HepG2 (cell line): ENCODE measurements around the gene IGF2BP1. TPM values are rescaled to one million over a fixed set of nuclear protein-coding genes. Genes with fewer than 3 reads are reported as not detected.

Experiments
- ATAC-seq: fragments of 200-7000 bp; cut with Tn5 transposase; 3 replicates; pipeline ENCODE4 v1.9.1; 2020; ENCODE audit warnings: mild to moderate bottlenecking, moderate library complexity
- BruUV-seq: library from RNA; stranded (reverse); fragments of 400-500 nt; replicated peaks from 2 replicates; lab custom pipeline; 2021; lab: Mats Ljungman, UMichigan
- CTCF ChIA-PET: fragments of 300-600 bp; formaldehyde crosslinking; extraction: SDS; loops from one replicate; lab custom pipeline; 2021; ENCODE audit warnings: low total read pairs, inconsistent platforms, low intra/inter-chr PET ratio; lab: Yijun Ruan, JAX
- POLR2A ChIA-PET: fragments of 350-600 bp; sonication (Branson Sonifier 250); formaldehyde crosslinking; loops from one replicate; lab custom pipeline; 2020; ENCODE audit warnings: antibody characterized with exemption, inconsistent platforms; lab: Yijun Ruan, JAX
- DNase-seq: peaks from one replicate; pipeline ENCODE4 v3.0.0-alpha.2; 2015; ENCODE audit warnings: low spot score
- FAIRE-seq: peaks from 3 replicates; lab custom pipeline; 2011; peaks lifted over from hg19 to GRCh38; lab: Jason Lieb, UNC
- H2AFZ ChIP-seq: one replicate; pipeline ENCODE4 v1.6.1; 2011; ENCODE audit warnings: low read length, inconsistent platforms
- H3K27ac ChIP-seq: fragments of 300-600 bp; 3 replicates; pipeline ENCODE4 v1.8.0; 2011; ENCODE audit warnings: mixed run types, mild to moderate bottlenecking, mixed read lengths, low read length, inconsistent platforms; ENCODE audit not compliant: insufficient read depth; ENCODE audit errors: extremely low read length
- H3K27me3 ChIP-seq, 2 experiments: fragments of 200-600 bp in 1 of 2; 2 replicates in 1 of 2; 3 replicates in 1 of 2; pipeline versions ENCODE4 v1.6.0 to v1.8.0; 2011; ENCODE audit warnings: low read length in 2 of 2, mild to moderate bottlenecking in 2 of 2, moderate library complexity in 2 of 2, inconsistent platforms in 1 of 2; ENCODE audit not compliant: insufficient read depth in 2 of 2, control insufficient read depth in 1 of 2
- H3K36me3 ChIP-seq, 2 experiments: fragments of 200-600 bp in 1 of 2; replicated peaks in 1 of 2; 2 replicates in 1 of 2; 3 replicates in 1 of 2; pipeline versions ENCODE4 v1.5.1 to v1.8.0; 2011; ENCODE audit warnings: low read length in 2 of 2, inconsistent platforms in 1 of 2; ENCODE audit not compliant: insufficient read depth in 2 of 2, control insufficient read depth in 1 of 2
- H3K4me1 ChIP-seq: 2 replicates; pipeline ENCODE4 v1.5.1; 2012; ENCODE audit warnings: low read length, inconsistent platforms; ENCODE audit not compliant: insufficient read depth
- H3K4me2 ChIP-seq: 2 replicates; pipeline ENCODE4 v1.6.0; 2011; ENCODE audit warnings: low read depth, low read length, inconsistent platforms
- H3K4me3 ChIP-seq, 3 experiments: fragments of 200-600 bp in 1 of 3; sonication (generic), shearing (Covaris generic) in 1 of 3; replicated peaks in 1 of 3; 2 replicates each; pipeline ENCODE4 v1.5.1; 2011 to 2016; ENCODE audit warnings: low read length in 3 of 3, inconsistent platforms in 2 of 3, low read depth in 2 of 3, mild to moderate bottlenecking in 2 of 3, control low read depth in 1 of 3, mixed read lengths in 1 of 3; ENCODE audit not compliant: insufficient read depth in 1 of 3
- H3K79me2 ChIP-seq: one replicate; pipeline ENCODE4 v1.6.1; 2011; ENCODE audit warnings: low read length, inconsistent platforms; ENCODE audit not compliant: insufficient read depth
- H3K9ac ChIP-seq: 2 replicates; pipeline ENCODE4 v1.6.0; 2011; ENCODE audit warnings: mild to moderate bottlenecking, low read depth, low read length, inconsistent platforms; ENCODE audit not compliant: insufficient read depth
- H3K9me3 ChIP-seq: 2 replicates; pipeline ENCODE4 v1.5.1; 2012; ENCODE audit warnings: mild to moderate bottlenecking, low read length
- H4K20me1 ChIP-seq: 2 replicates; pipeline ENCODE4 v1.6.0; 2011; ENCODE audit warnings: inconsistent platforms, mild to moderate bottlenecking, low read length, moderate library complexity; ENCODE audit not compliant: insufficient read depth
- CBX5 ChIP-seq: sonication (generic); formaldehyde crosslinking; IDR thresholded peaks from 2 replicates; pipeline ENCODE4 v1.4.0; 2020; ENCODE audit warnings: missing genetic modification reagents, borderline replicate concordance
- FOXM1 ChIP-seq: sonication (generic); formaldehyde crosslinking; IDR thresholded peaks from 2 replicates; pipeline ENCODE4 v1.5.0; 2020; ENCODE audit warnings: missing genetic modification reagents
- IRF2 ChIP-seq: IDR thresholded peaks from 2 replicates; pipeline ENCODE4 v1.6.1; 2018; ENCODE audit warnings: missing genetic modification reagents, missing compliant biosample characterization
- KLF12 ChIP-seq: sonication (generic); formaldehyde crosslinking; IDR thresholded peaks from 2 replicates; pipeline ENCODE4 v1.4.0; 2020; ENCODE audit warnings: missing genetic modification reagents, borderline replicate concordance
- MED8 ChIP-seq: sonication (generic); formaldehyde crosslinking; IDR thresholded peaks from 2 replicates; pipeline ENCODE4 v1.8.1; 2023; ENCODE audit warnings: mild to moderate bottlenecking, missing genetic modification reagents; ENCODE audit not compliant: insufficient replicate concordance
- NR2C2 ChIP-seq: sonication (generic); formaldehyde crosslinking; IDR thresholded peaks from 2 replicates; pipeline ENCODE4 v1.4.0; 2020; ENCODE audit warnings: missing genetic modification reagents, mild to moderate bottlenecking, moderate library complexity, borderline replicate concordance
- SALL2 ChIP-seq: sonication (generic); formaldehyde crosslinking; IDR thresholded peaks from 2 replicates; pipeline ENCODE4 v1.8.1; 2023; ENCODE audit warnings: mild to moderate bottlenecking, missing genetic modification reagents, inconsistent platforms
- ZBTB2 ChIP-seq: sonication (generic); formaldehyde crosslinking; IDR thresholded peaks from 2 replicates; pipeline ENCODE4 v1.8.0; 2022; ENCODE audit warnings: low read depth, missing genetic modification reagents
- ZC3H4 ChIP-seq: sonication (generic); formaldehyde crosslinking; IDR thresholded peaks from 2 replicates; pipeline ENCODE4 v1.4.0; 2020; ENCODE audit warnings: missing genetic modification reagents, borderline replicate concordance
- ZMAT3 ChIP-seq: sonication (generic); formaldehyde crosslinking; conservative IDR thresholded peaks from 2 replicates; pipeline ENCODE4 v1.7.0; 2021; ENCODE audit warnings: missing genetic modification reagents
- ZNF350 ChIP-seq: sonication (generic); formaldehyde crosslinking; IDR thresholded peaks from 2 replicates; pipeline ENCODE4 v1.4.0; 2020; ENCODE audit warnings: mild to moderate bottlenecking, low read depth, missing genetic modification reagents, borderline replicate concordance
- ZNF354B ChIP-seq: sonication (generic); formaldehyde crosslinking; IDR thresholded peaks from 2 replicates; pipeline ENCODE4 v1.8.0; 2022; ENCODE audit warnings: mild to moderate bottlenecking, missing genetic modification reagents
- ZNF567 ChIP-seq: sonication (generic); formaldehyde crosslinking; IDR thresholded peaks from 2 replicates; pipeline ENCODE4 v1.8.1; 2023; ENCODE audit warnings: mild to moderate bottlenecking, missing genetic modification reagents, borderline replicate concordance
- ZNF572 ChIP-seq: sonication (generic); formaldehyde crosslinking; IDR thresholded peaks from 2 replicates; pipeline ENCODE4 v1.5.1; 2020; ENCODE audit warnings: mild to moderate bottlenecking, missing genetic modification reagents
- ZNF576 ChIP-seq: sonication (generic); formaldehyde crosslinking; IDR thresholded peaks from 2 replicates; pipeline ENCODE4 v1.4.0; 2020; ENCODE audit warnings: mild to moderate bottlenecking, missing genetic modification reagents
- ZNF607 ChIP-seq: sonication (generic); formaldehyde crosslinking; IDR thresholded peaks from 2 replicates; pipeline ENCODE4 v1.5.1; 2020; ENCODE audit warnings: missing genetic modification reagents, mild to moderate bottlenecking, borderline replicate concordance
- ZNF674 ChIP-seq: sonication (generic); formaldehyde crosslinking; IDR thresholded peaks from 2 replicates; pipeline ENCODE4 v1.5.0; 2020; ENCODE audit warnings: low read depth, mild to moderate bottlenecking, missing genetic modification reagents
- ZNF772 ChIP-seq: sonication (generic); formaldehyde crosslinking; IDR thresholded peaks from 2 replicates; pipeline ENCODE4 v1.5.0; 2020; ENCODE audit warnings: mild to moderate bottlenecking, missing genetic modification reagents
- ZNF784 ChIP-seq: sonication (generic); formaldehyde crosslinking; IDR thresholded peaks from 2 replicates; pipeline ENCODE4 v1.5.1; 2020; ENCODE audit warnings: missing genetic modification reagents, mild to moderate bottlenecking, borderline replicate concordance
- ZNF788 ChIP-seq: sonication (generic); formaldehyde crosslinking; IDR thresholded peaks from 2 replicates; pipeline ENCODE4 v1.5.0; 2020; ENCODE audit warnings: mild to moderate bottlenecking, missing genetic modification reagents, borderline replicate concordance
- ZSCAN21 ChIP-seq: sonication (generic); formaldehyde crosslinking; IDR thresholded peaks from 2 replicates; pipeline ENCODE4 v1.8.0; 2022; ENCODE audit warnings: mild to moderate bottlenecking, missing genetic modification reagents, moderate library complexity, borderline replicate concordance
- ZSCAN29 ChIP-seq: sonication (generic); formaldehyde crosslinking; conservative IDR thresholded peaks from 2 replicates; pipeline ENCODE4 v1.4.0; 2020; ENCODE audit warnings: mild to moderate bottlenecking, missing genetic modification reagents
- whole genome bisulfite sequencing: methylation state at CpG from one replicate; pipeline ENCODE4 v1.1.6; 2017; ENCODE audit warnings: low lambda C conversion rate; 5-methylcytosine and 5-hydroxymethylcytosine counted together
- in situ Hi-C: cut with HindIII; loops from 2 replicates; pipeline ENCODE4 v1.10.0; 2017; ENCODE audit warnings: low pct_unique_long_range_greater_than_20kb; ENCODE audit not compliant: extremely low pct_ligation_motif_present
- intact Hi-C: fragments of 100-400 bp; cut with micrococcal nuclease; formaldehyde crosslinking; loops from one replicate; pipeline ENCODE4 v1.10.0; 2022; ENCODE audit not compliant: unreplicated experiment
- polyA plus RNA-seq, 8 experiments: library from polyadenylated mRNA; depleted of rRNA in 3 of 8; stranded (reverse) in 7 of 8; unstranded in 1 of 8; fragments of >200 nt; fragmentation: Illumina TruSeq in 4 of 8; extraction: Trizol in 4 of 8; gene quantifications; 2 replicates each; pipeline versions ENCODE4 v1.2.1 to v1.2.3, GENCODE V29; 2011 to 2016; ENCODE audit warnings: low read depth in 4 of 8, missing spikeins in 1 of 8, mixed read lengths in 1 of 8; ENCODE audit not compliant: insufficient read depth in 1 of 8
- total RNA-seq, 5 experiments: library from RNA; depleted of rRNA; stranded (reverse); fragments of >200 nt; fragmentation: Illumina TruSeq; extraction: Trizol; gene quantifications; 2 replicates each; pipeline ENCODE4 v1.2.3, GENCODE V29; 2016; ENCODE audit warnings: low read depth in 1 of 5

The IGF2BP1 gene
- total and polyA plus RNA-seq, 2 of the 13 experiments (the other 11 are each of a cell fraction or from before 2014, with no cell fraction given), result 29.7 to 75.1 TPM

DNA sequence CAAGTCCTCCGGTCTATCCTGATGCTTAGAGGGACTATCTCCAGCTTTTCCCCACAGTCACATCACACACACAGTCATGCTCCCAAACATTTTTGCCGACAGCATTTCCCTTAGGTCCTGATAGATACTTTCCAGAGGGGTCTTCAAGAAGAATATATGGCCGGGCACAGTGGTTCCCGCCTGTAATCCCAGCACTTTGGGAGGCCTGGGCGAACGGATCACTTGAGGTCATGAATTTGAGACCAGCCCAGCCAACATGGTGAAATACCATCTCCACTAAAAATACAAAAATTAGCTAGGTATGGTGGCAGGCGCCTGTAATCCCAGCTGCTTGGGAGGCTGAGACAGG is 24.5 kb upstream of the IGF2BP1 start:
- FAIRE-seq (no peak), ATAC-seq (peak; percentile 13), DNase-seq (no peak)
- peaks cover 46% of the 10 kb centered on the region for H3K4me1 ChIP-seq
- ChIA-PET POLR2A (interaction anchor here (0.6 to 7.4 kb wide), 17 partner anchors 8 to 134 kb away, joined by 3 to 268 read pairs (median 16); partner anchors contain the start of genes ATP5MC1, IGF2BP1 and SNF8), CTCF (no interaction called here)
- H3K4me3 ChIP-seq, result peak overlapping the region; percentile 47 to 68 (median 48); a peak in 5 of 6 replicates
- BruUV-seq, result TSS peak; percentile 81
- H3K4me2 ChIP-seq, result peak overlapping the region; percentile 97
- H3K27me3 ChIP-seq, result no peaks in the 10 kb centered on the region
- WGBS, result 6% methylated on average over 7 of the region's 7 CpGs
- H3K9ac ChIP-seq, result peak overlapping the region; percentile 65
- intact Hi-C loops, result no loop called here
- no peaks in the 10 kb centered on the region for H3K9me3 ChIP-seq
- in situ Hi-C loops, result no loop called here
- no peaks in the 10 kb centered on the region for H4K20me1 ChIP-seq
- peak overlapping the region; percentile 22 for H2AFZ ChIP-seq
- no peaks in the 10 kb centered on the region for H3K79me2 ChIP-seq
- H3K36me3 ChIP-seq, result no peaks in the 10 kb centered on the region
- H3K27ac ChIP-seq, result peak overlapping the region; percentile 79
- TF ChIP-seq MED8 (CRISPR knock-in tag) (peak; percentile 14), ZNF576 (CRISPR knock-in tag) (no peak), ZSCAN21 (CRISPR knock-in tag) (0 out of 2 replicates have a peak, but pooled peaks have one; percentile 16), ZNF572 (CRISPR knock-in tag) (0 out of 2 replicates have a peak, but pooled peaks have one; percentile 47), CBX5 (0 out of 2 replicates have a peak, but pooled peaks have one; percentile 11), ZNF674 (CRISPR knock-in tag) (no peak), ZNF784 (CRISPR knock-in tag) (0 out of 2 replicates have a peak, but pooled peaks have one; percentile 15), ZNF772 (CRISPR knock-in tag) (peak; percentile 63; the same call in 1 of the 2 replicates), SALL2 (0 out of 2 replicates have a peak, but pooled peaks have one; percentile 15), ZBTB2 (CRISPR knock-in tag) (no peak), ZC3H4 (CRISPR knock-in tag) (0 out of 2 replicates have a peak, but pooled peaks have one; percentile 58), KLF12 (CRISPR knock-in tag) (peak; percentile 38; the same call in 1 of the 2 replicates), ZNF607 (CRISPR knock-in tag) (peak; percentile 79; the same call in 1 of the 2 replicates), ZNF567 (CRISPR knock-in tag) (0 out of 2 replicates have a peak, but pooled peaks have one; percentile 8), ZNF350 (0 out of 2 replicates have a peak, but pooled peaks have one; percentile 4), ZSCAN29 (CRISPR knock-in tag) (0 out of 2 replicates have a peak, but pooled peaks have one; percentile 41), NR2C2 (CRISPR knock-in tag) (0 out of 2 replicates have a peak, but pooled peaks have one; percentile 32), ZMAT3 (CRISPR knock-in tag) (no peak), ZNF354B (CRISPR knock-in tag) (0 out of 2 replicates have a peak, but pooled peaks have one; percentile 17), IRF2 (CRISPR knock-in tag) (0 out of 2 replicates have a peak, but pooled peaks have one; percentile 1), ZNF788 (0 out of 2 replicates have a peak, but pooled peaks have one; percentile 33), FOXM1 (CRISPR knock-in tag) (no peak)
